GM12891 (cell line): ENCODE data around the gene SLC37A2.

ENCODE experiments used
- DNase-seq: peaks from one replicate; pipeline ENCODE4 v3.0.0; 2011; ENCODE audit warnings: low spot score; ENCODE audit not compliant: insufficient read length
- FAIRE-seq: peaks from 2 replicates; lab custom pipeline; 2011; peaks lifted over from hg19 to GRCh38; lab: Jason Lieb, UNC
- PAX5 ChIP-seq: IDR thresholded peaks from 2 replicates; pipeline ENCODE4 v1.6.1; 2011; ENCODE audit warnings: low read length, moderate library complexity, mild to moderate bottlenecking; ENCODE audit not compliant: insufficient read depth, severe bottlenecking
- POLR2A ChIP-seq: IDR thresholded peaks from 2 replicates; pipeline ENCODE4 v1.6.1; 2011; ENCODE audit warnings: low read depth, low read length, control low read depth
- POLR2AphosphoS5 ChIP-seq: IDR thresholded peaks from 2 replicates; pipeline ENCODE4 v1.6.1; 2011; ENCODE audit warnings: low read depth, low read length, control low read depth
- POU2F2 ChIP-seq: IDR thresholded peaks from 2 replicates; pipeline ENCODE4 v1.6.1; 2011; ENCODE audit warnings: low read depth, mild to moderate bottlenecking, control low read depth, low read length, moderate library complexity
- SPI1 ChIP-seq: IDR thresholded peaks from 2 replicates; pipeline ENCODE4 v1.6.1; 2011; ENCODE audit warnings: low read depth, low read length, control low read depth
- TAF1 ChIP-seq: IDR thresholded peaks from 2 replicates; pipeline ENCODE4 v1.6.1; 2011; ENCODE audit warnings: low read depth, low read length, control low read depth

SLC37A2 gene

GRCh38 chr11:125069796-125070195 lies 6.7 kb downstream of the SLC37A2 start:
- TF ChIP-seq POU2F2 (no peak), TAF1 (no peak), POLR2A (no peak), POLR2AphosphoS5 (no peak), SPI1 (no peak), PAX5 (no peak)
- DNase-seq (no peak), FAIRE-seq (peak; percentile 16)

GRCh38 chr11:125070699-125071254 lies 7.7 kb downstream of the SLC37A2 start:
- FAIRE-seq: peak; percentile 85
- no peak for DNase-seq
- TF ChIP-seq PAX5: no peak
- TF ChIP-seq TAF1: no peak
- TF ChIP-seq SPI1: peak; percentile 45; the same call in 1 of the 2 replicates
- no peak for TF ChIP-seq POU2F2
- no peak for TF ChIP-seq POLR2AphosphoS5

DNA sequence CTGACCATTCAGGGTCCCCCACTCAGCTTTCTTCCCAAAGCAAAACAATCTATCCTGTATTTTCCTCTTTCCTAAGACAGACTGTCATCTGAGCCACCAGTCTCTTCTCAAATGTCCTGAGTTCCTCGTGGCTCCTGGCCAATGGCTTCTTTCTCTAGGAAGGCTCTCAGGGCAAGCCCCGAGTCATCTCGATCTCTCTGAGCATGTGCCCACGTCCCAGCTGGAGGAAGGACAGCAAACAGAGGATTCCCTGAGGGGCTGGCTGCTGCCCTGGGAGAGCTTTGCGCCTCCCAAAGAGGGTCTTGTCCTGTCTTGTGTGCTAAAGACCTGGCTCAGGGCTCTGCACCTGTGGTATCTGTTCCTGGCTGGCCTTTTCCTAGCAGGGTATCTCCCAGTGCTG lies 8.3 kb downstream of the SLC37A2 start:
- no peak for TF ChIP-seq TAF1
- TF ChIP-seq SPI1: no peak
- no peak for TF ChIP-seq PAX5
- no peak for TF ChIP-seq POU2F2
- no peak for TF ChIP-seq POLR2AphosphoS5
- TF ChIP-seq POLR2A: no peak
- DNase-seq (no peak), FAIRE-seq (peak; percentile 20)

GRCh38 chr11:125071846-125072217 lies 8.7 kb downstream of the SLC37A2 start:
- DNase-seq (no peak), FAIRE-seq (no peak)
- no peak for TF ChIP-seq SPI1
- TF ChIP-seq POLR2AphosphoS5: no peak
- TF ChIP-seq POU2F2: no peak

GRCh38 chr11:125072218-125072960 lies 9.3 kb downstream of the SLC37A2 start:
- FAIRE-seq: peak; percentile 95
- DNase-seq: peak; percentile 75

DNA sequence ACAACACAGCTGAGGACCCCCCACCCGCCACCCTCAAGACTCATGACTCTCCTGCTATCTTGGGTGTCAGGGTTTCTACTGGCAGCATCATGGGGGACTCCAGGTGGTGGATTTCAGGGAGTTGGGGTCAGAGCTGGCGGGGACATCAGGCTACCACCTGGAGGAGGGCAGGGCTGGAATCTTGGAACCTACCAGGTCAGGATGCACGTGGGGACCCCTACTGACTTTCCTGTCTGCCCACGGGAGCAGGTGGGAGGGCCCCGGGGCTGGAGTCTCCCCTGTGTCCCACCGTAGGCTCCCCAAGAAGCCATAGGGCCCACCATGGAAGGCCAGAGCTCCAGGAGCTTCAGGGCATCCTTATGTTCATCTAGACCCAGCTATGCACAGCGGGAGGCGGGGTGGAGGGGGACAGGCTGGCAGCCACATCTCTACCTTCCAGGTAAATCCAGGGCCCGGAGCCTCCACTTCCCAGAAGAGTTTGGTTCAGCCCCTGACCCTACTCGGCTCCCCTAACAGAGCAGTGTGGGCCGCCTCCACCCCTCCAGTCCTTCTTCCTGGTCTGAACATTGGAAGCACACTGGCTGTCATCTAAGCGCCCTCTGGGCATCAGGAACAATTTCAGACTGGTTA lies 10.0 kb downstream of the SLC37A2 start:
- FAIRE-seq (no peak), DNase-seq (no peak)
- no peak for TF ChIP-seq POU2F2

More at GRCh38 chr11:125072218-125072960, 9.3 kb downstream of the SLC37A2 start:
- TF ChIP-seq POLR2AphosphoS5 (no peak), POU2F2 (peak; percentile 88; the same call in 1 of the 2 replicates), PAX5 (no peak), SPI1 (peak; percentile 100), TAF1 (0 out of 2 replicates have a peak, but pooled peaks have one; percentile 11), POLR2A (no peak)

GRCh38 chr11:125073616-125074483 lies 10.7 kb downstream of the SLC37A2 start:
- TF ChIP-seq POLR2AphosphoS5 (no peak), POLR2A (no peak), PAX5 (no peak), POU2F2 (no peak), TAF1 (no peak), SPI1 (no peak)
- peak; percentile 9 for FAIRE-seq
- no peak for DNase-seq

DNA sequence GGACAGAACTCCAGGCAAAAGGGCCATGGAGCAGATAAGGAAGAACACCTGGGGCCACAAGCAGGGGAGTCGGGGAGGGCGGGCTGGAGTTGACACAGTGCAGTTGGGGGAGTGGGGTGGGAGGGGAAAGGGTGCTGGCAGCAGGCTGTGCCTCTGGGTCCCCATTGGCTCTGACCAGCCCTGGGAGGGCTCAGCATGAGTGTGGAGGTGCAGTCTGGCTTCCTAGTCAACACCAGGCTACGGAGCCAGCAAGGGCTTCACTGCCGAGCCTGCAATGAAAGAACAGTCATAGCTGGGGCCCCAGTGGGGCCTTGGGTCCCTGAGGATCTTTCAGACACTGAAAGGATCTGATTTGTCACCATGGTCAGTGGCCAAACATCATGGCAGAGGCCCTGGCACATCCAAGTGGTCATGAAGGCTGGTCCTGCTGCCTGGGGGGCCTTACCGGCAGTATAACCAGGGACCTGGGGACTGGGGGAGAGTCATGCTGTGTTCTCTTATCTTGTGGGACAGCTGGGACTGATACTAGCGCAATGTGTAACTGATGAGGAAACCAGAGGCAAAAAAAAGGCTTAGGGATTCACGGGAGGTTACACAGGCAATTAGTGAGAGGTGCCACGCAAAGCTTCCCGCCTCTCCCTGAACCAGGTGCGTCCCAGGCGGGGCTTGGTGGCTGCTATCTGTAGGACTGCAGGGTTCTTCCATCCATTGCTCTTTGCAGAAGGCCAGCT lies 11.6 kb downstream of the SLC37A2 start:
- DNase-seq (no peak), FAIRE-seq (no peak)
- TF ChIP-seq POLR2AphosphoS5 (no peak), PAX5 (no peak), POLR2A (no peak), POU2F2 (no peak), SPI1 (no peak), TAF1 (no peak)
